Stimulated activated CD8-positive, alpha-beta memory T cell treated with anti-CD3 and anti-CD28 coated beads, Interleukin-15, amount 100 ng/mL, for 24 hours (primary cell): ENCODE measurements around the gene PPP3CB.

Source experiments
- DNase-seq: peaks from one replicate; pipeline ENCODE4 v3.0.0-alpha.2; 2020; ENCODE audit warnings: low read depth

Gene PPP3CB

DNA sequence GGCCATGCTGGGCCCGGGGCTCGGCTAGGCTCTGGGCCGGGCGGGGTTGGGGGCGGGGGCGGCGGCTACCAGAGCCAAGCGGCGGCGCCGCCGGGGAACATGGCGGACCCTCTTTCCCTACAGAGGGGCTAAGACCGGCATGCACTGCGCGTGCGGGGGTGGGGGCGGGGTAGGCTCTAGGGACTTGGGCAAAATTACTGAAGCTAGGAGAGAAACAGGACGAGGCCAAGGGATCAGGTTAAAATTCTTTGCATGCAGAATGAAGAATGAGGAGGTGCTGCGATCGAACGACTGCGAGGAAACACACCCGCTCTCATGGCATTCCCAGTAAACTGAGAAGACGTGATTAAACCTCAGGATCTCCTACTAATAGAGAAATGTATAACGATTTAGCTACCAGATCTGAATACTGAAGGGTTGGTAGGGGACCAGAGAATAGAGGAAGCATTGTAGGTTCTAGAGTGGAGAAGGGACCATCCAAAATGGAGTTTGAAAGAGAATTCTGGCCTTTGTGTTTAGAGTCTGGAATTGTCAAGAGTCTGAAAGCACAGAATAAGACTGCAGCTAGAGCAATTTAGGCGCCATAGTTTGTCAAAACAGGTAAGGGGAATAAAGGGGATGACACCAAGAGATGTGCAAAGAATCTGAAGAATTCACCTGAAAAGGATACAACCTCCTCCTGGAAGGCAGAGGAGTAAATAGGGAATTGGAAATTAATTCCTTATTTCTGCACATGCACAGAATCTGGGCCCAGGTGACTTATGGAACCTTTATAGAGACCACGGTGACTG is at the start of gene PPP3CB:
Gene PPP3CB, minus strand, starts transcription at position 141 of the 791 bp plus-strand sequence. Its CDS starts 135 bp downstream, at position 6.
- peak; percentile 79 for DNase-seq

DNA sequence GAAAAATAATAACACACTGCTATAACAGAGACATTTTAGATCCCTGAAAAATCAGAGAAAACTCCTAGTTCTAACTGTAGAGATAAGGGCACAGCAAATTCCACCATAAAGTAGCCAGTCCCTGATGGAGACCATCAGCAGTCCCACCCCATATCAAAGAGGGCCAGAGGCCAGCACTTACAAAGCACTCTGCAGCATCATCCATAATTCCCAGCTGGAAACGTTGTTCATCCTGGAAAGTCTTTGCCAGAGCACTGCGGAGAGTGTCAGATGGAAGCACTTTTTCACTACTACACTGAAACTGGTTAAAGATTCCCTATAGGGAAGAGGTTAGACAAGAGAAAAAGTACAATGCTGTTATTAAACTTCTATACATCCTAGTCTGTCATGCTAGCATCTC is 49.5 kb upstream of the PPP3CB start:
- DNase-seq: no peak

DNA sequence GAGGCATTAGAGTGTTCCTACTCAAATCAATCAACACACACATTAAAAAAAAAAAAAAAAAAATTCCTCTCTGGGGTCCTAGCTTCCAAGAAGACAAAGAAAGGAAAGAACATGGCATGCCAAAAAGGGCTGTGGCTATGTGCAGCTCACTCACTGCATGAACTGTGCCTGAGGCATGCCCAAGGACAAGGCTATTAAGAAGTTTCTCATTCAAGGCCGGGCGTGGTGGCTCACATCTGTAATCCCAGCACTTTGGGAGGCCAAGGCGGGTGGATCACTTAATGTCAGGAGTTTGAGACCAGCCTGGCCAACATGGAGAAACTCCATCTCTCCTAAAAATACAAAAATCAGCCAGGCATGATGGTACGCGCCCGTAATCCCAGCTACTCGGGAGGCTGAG is 41.9 kb upstream of the PPP3CB start:
- DNase-seq: no peak

DNA sequence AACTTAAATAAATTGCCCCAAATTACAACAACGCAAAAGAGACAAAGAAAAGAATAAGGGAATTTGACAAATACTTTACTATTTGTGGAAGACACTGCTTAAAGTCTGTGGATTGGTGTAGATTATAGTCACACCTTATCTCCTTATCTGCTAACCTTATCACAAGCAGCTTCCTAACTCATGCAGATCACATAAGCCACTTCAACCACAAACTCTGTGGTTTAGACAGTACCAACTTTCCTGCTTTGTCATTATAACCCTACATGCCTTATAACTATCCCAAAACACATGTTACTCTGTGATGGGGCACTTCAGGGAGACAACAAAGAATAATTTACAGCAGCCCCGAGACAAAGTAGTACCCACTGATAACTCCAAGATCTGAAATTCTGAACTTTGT is 41.5 kb upstream of the PPP3CB start:
- no peak for DNase-seq

- DNase-seq: no peak
These were observed 39.0 kb upstream of the PPP3CB start for GRCh38 chr10:73534857-73535256.

DNA sequence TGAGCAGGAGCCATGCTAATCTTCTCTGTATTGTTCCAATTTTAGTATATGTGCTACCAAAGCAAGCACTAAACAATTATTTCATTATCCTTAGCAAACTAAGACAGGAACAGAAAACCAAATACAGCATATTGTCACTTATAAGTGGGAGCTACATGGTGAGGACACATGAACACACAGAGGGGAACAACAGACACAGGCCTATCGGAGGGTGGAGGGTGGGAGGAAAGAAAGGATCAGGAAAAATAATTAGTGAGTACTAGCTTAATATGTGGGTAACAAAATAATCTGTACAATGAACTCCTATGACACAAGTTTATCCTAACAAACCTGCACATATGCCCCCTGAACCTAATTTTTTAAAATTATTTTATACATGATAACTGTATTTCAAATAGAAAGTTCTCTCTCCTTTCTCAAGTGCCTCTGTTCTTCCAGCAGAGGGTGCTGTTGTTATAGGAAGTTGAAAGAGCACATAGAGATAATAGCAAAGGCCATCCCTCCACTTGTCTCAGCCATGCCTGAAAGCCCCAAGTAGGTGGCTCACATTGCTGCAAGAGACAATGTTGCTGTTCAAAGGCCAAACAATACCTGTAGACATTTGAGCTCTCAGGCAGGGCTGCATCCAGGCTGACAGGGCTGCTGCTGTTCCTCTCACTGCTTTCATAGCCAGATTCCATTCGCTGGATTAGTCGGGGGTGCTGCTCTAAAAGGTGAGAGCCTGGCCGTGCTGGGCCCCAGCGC is 33.4 kb upstream of the PPP3CB start:
- no peak for DNase-seq

DNA sequence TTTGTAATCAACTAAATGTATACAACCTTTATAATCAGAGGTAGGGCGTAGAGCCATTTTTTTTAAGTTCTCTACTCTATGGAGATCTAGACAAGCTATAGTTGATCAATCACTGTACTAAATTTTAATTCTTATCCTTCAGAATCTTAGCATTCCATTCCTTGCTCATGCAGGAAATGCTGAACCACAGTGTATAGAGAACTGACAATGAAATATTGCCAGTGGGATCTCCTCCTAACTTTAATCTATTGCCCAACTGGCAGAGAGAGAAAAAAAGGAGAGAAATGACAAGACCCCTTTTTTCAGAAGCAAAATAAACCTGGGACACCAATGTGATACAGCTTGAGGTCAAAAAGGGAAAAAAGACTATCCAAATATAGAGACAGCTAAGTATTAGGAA is 26.4 kb upstream of the PPP3CB start:
- DNase-seq: no peak

DNA sequence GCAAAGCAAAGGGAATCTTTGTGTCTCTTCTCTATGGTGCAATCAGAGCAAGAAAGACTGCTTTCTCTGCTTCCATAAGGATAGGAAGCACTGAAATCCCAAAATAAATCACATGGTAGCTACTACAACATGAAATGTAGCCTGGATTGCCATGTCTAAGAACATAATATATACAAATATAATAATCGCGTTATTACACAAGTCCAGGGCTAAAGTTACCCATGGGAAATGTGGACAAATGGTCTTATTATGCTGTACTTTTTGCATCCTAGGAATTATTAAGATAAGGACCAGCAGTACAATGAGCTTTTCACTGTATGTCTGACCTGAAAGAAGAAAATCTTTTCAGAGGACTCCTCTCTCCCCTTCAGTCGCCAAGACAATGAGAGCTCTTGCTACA is 23.5 kb upstream of the PPP3CB start:
- no peak for DNase-seq

- DNase-seq: no peak
These were observed 21.5 kb upstream of the PPP3CB start for GRCh38 chr10:73517166-73517888.

DNA sequence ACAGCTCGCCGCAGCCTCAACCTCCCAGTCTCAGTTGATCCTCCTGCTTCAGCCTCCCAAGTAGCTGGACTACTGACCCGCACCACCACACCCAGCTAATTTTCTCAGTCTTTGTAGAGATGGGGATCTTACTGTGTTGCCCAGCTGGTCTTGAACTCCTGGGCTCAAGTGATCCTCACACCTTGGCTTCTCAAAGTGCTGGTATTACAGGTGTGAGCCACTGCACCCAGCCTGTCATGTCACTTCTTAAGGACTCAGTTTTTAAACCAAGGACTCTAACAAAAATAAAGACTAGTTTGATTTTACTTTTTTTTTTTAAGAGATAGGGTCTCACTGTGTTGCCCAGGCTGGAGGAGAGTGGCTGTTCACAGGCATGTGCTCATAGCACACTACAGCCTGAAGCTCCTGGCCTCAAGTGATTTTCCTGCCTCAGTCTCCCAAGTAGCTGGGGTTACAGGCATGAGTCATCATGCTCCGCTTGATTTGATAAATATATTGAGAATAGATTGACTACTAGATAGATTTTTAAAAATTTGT is 16.5 kb upstream of the PPP3CB start:
- DNase-seq: no peak

- no peak for DNase-seq
These were observed 13.9 kb upstream of the PPP3CB start for GRCh38 chr10:73509695-73510094.

- DNase-seq: no peak
These were observed 10.7 kb upstream of the PPP3CB start for GRCh38 chr10:73506491-73506890.

DNA sequence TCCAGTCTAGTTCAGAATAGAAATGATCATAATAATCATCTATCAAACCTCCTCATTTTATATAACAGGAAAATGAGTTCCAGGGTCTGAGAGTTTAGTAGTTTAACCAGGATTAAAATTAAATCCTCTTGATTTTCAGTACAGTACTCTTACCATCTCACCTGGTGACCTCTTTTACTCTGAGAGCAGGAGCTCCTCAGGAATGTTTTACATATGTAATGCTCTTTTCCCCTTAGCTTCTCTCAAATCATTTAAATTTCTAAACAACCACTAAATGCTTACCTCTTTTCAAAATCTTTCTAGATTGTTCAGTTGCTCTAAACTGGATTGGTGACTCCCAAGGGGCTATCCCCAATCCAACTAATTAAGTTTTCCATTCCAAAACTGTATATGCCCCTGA is 10.2 kb upstream of the PPP3CB start:
- DNase-seq: no peak

- DNase-seq: no peak
These were observed 7.2 kb upstream of the PPP3CB start for GRCh38 chr10:73503037-73503436.

GRCh38 chr10:73501651-73502050 is 5.8 kb upstream of the PPP3CB start:
- DNase-seq: no peak

- no peak for DNase-seq
These were observed 1.8 kb upstream of the PPP3CB start for GRCh38 chr10:73497623-73498022.

DNA sequence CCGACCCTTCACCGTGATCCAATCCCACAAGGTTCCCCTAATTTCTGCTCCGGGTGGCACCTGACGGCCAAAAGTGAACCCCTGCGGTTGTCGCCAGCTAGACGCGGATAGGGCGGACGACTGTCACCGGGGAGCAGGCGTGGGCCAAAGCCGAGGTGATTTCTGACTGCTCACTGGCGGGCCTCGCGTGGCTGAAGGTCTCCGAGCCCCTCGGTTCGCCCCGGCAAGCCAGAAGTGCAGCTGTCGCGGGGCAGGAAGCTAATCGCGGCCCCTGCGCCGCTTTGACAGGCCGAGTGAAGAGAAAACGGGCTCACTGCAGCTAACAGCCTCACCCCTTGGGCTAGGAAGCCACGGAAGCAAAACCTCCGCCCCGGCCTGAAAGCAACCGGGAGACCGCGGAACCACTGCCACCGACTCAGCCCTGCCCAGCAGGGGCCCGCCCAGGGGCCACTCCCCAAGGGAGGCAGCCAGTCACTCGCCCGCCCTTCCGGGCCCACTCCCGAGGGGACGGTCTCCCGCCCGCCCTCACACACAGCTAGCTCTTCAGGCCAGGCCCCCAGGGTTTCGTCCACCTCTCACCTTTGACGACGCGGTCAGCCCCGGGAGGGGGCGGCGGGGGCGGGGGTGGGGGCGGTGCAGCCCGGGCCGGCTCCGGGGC is 469 bp downstream of the PPP3CB start:
- DNase-seq: peak; percentile 72

- no peak for DNase-seq
These were observed 973 bp downstream of the PPP3CB start for GRCh38 chr10:73494877-73495225.

GRCh38 chr10:73494213-73494612 is 1.6 kb downstream of the PPP3CB start:
- DNase-seq: no peak

DNA sequence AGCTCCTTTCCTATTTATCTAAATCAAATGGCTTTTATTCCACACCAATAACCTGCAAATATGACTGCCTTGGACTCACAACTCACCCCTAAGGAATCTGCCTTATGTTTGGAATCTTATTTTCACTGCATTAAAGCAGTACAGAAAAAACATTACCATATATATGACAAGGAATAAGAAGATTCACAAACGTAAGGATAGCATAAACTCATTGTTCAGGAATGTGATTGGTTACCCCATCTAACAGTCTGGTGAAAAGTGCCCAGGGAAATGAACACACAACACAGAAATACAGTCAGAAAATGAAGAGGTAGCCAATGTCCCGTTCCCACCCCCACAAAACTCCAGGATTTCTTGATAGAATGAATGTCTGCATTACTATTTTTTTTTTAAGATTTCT is 2.0 kb downstream of the PPP3CB start:
- no peak for DNase-seq

DNA sequence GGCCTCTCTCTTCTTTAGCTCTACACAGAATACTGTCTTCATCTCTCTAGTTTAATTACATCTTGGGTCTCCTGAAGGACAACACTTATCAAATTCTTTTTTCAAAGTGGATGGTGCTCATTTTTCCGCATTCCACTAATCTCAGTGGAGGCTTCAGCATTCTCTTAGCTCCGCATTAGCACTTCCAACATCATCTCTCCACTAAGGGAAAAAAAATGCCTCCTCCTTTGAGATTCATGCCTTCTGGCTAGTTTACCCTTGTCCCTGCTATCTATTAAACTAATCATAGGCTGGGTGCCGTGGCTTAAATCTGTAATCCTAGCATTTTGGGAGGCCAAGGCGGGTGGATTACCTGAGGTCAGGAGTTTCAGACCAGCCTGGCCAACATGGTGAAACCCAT is 9.2 kb downstream of the PPP3CB start:
- DNase-seq: no peak

GRCh38 chr10:73485320-73485719 is 10.5 kb downstream of the PPP3CB start:
- no peak for DNase-seq
